Epithelial cell of prostate (primary cell): ENCODE results near the gene CRIP1.

Experiments
- DNase-seq: peaks from one replicate; pipeline ENCODE4 v3.0.0-alpha.2; 2011; ENCODE audit warnings: low read depth, low spot score
- H3K27ac ChIP-seq: fragments of 450-650 bp; 2 replicates; pipeline ENCODE4 v1.5.1; 2017; ENCODE audit warnings: mild to moderate bottlenecking

The CRIP1 gene

GRCh38 chr14:105450864-105451720 lies 35.6 kb upstream of the CRIP1 start:
- DNase-seq, result no peak
- H3K27ac ChIP-seq, result no peak overlapping the region

- DNase-seq, result no peak
Observed at GRCh38 chr14:105452963-105453362, 33.7 kb upstream of the CRIP1 start.

GRCh38 chr14:105453847-105454246 lies 32.8 kb upstream of the CRIP1 start:
- H3K27ac ChIP-seq, result no peak overlapping the region
- no peak for DNase-seq

More at GRCh38 chr14:105452963-105453362, 33.7 kb upstream of the CRIP1 start:
- no peak overlapping the region for H3K27ac ChIP-seq

- DNase-seq, result no peak
- no peak overlapping the region for H3K27ac ChIP-seq
Observed at GRCh38 chr14:105455086-105455640, 31.5 kb upstream of the CRIP1 start.

GRCh38 chr14:105455766-105456660 lies 30.7 kb upstream of the CRIP1 start:
- DNase-seq, result no peak
- H3K27ac ChIP-seq, result no peak overlapping the region

- no peak for DNase-seq
- no peak overlapping the region for H3K27ac ChIP-seq
Observed at GRCh38 chr14:105456736-105457617, 29.7 kb upstream of the CRIP1 start.

GRCh38 chr14:105458010-105458409 lies 28.7 kb upstream of the CRIP1 start:
- no peak for DNase-seq
- no peak overlapping the region for H3K27ac ChIP-seq

GRCh38 chr14:105458571-105458970 lies 28.1 kb upstream of the CRIP1 start:
- no peak for DNase-seq

GRCh38 chr14:105460116-105460515 lies 26.6 kb upstream of the CRIP1 start:
- DNase-seq, result no peak

More at GRCh38 chr14:105458571-105458970, 28.1 kb upstream of the CRIP1 start:
- H3K27ac ChIP-seq, result no peak overlapping the region

GRCh38 chr14:105460616-105461015 lies 26.1 kb upstream of the CRIP1 start:
- H3K27ac ChIP-seq, result no peak overlapping the region
- DNase-seq, result no peak

More at GRCh38 chr14:105460116-105460515, 26.6 kb upstream of the CRIP1 start:
- no peak overlapping the region for H3K27ac ChIP-seq

- no peak for DNase-seq
- no peak overlapping the region for H3K27ac ChIP-seq
Observed at GRCh38 chr14:105461903-105462302, 24.8 kb upstream of the CRIP1 start.

GRCh38 chr14:105464501-105464900 lies 22.2 kb upstream of the CRIP1 start:
- no peak for DNase-seq
- H3K27ac ChIP-seq, result no peak overlapping the region

- H3K27ac ChIP-seq, result no peak overlapping the region
- DNase-seq, result no peak
Observed at GRCh38 chr14:105465209-105466031, 21.3 kb upstream of the CRIP1 start.

- DNase-seq, result no peak
- no peak overlapping the region for H3K27ac ChIP-seq
Observed at GRCh38 chr14:105466531-105467248, 20.0 kb upstream of the CRIP1 start.

GRCh38 chr14:105467249-105467941 lies 19.3 kb upstream of the CRIP1 start:
- no peak overlapping the region for H3K27ac ChIP-seq
- no peak for DNase-seq

GRCh38 chr14:105467942-105468471 lies 18.7 kb upstream of the CRIP1 start:
- no peak overlapping the region for H3K27ac ChIP-seq
- DNase-seq, result no peak

GRCh38 chr14:105468621-105469241 lies 18.0 kb upstream of the CRIP1 start:
- no peak for DNase-seq
- H3K27ac ChIP-seq, result no peak overlapping the region
